A549 (cell line): Measurements from ENCODE around the gene NCEH1. TPM values are rescaled to one million over a fixed set of nuclear protein-coding genes. Genes with fewer than 3 reads are reported as not detected.
A peak's percentile ranks its signal among the peaks of the same experiment; 100 is the strongest.

ENCODE experiments used
- ATAC-seq, 2 experiments: fragments of 200-7000 bp in 1 of 2; fragments of >200 bp in 1 of 2; cut with Nextera tagmentation in 1 of 2; cut with Tn5 transposase in 1 of 2; 3 replicates each; pipeline versions ENCODE4 v1.8.0 to v1.9.1; 2018 to 2020; ENCODE audit warnings: mild to moderate bottlenecking in 1 of 2, moderate library complexity in 1 of 2
- CTCF ChIA-PET: fragments of 300-600 bp; sonication (Branson Sonifier 250); formaldehyde crosslinking; extraction: SDS; loops from one replicate; lab custom pipeline; 2021; ENCODE audit warnings: antibody characterized with exemption, inconsistent platforms; lab: Yijun Ruan, JAX
- POLR2A ChIA-PET: fragments of 350-600 bp; formaldehyde crosslinking; extraction: SDS; loops from one replicate; lab custom pipeline; 2021; ENCODE audit warnings: antibody characterized with exemption, inconsistent platforms; lab: Yijun Ruan, JAX
- DNase-seq, 2 experiments: peaks; one replicate each; pipeline versions ENCODE4 v3.0.0 to v3.0.0-alpha.2; 2011 to 2016; ENCODE audit warnings: low read depth in 1 of 2, low spot score in 1 of 2
- FAIRE-seq: peaks from 2 replicates; lab custom pipeline; 2011; peaks lifted over from hg19 to GRCh38; lab: Jason Lieb, UNC
- H3K27ac ChIP-seq, 2 experiments: fragments of >200 bp; sonication (Bioruptor Twin); formaldehyde crosslinking; 3 replicates each; pipeline ENCODE4 v1.5.1; 2016 to 2017
- H3K4me1 ChIP-seq: fragments of >200 bp; sonication (Bioruptor Twin); formaldehyde crosslinking; 3 replicates; pipeline ENCODE4 v1.6.1; 2016
- H3K4me2 ChIP-seq: fragments of >200 bp; sonication (Bioruptor Twin); formaldehyde crosslinking; 3 replicates; pipeline ENCODE4 v1.6.1; 2016
- H3K4me3 ChIP-seq: fragments of >200 bp; sonication (Bioruptor Twin); formaldehyde crosslinking; 3 replicates; pipeline ENCODE4 v1.5.1; 2016
- H3K9me3 ChIP-seq: fragments of >200 bp; sonication (Bioruptor Twin); formaldehyde crosslinking; 3 replicates; pipeline ENCODE4 v1.6.1; 2016
- ATOH8 ChIP-seq: fragments of 250-450 bp; sonication (Bioruptor Pico); IDR thresholded peaks from 2 replicates; pipeline ENCODE4 v1.5.0; 2020; ENCODE audit warnings: low read depth, mild to moderate bottlenecking, moderate library complexity
- BHLHE40 ChIP-seq: IDR thresholded peaks from 2 replicates; pipeline ENCODE4 v1.6.1; 2012; ENCODE audit warnings: low read depth, low read length, inconsistent platforms
- CBX2 ChIP-seq: fragments of 200-600 bp; sonication (generic); IDR thresholded peaks from 2 replicates; pipeline ENCODE4 v1.6.1; 2016; ENCODE audit warnings: low read depth, mild to moderate bottlenecking, borderline replicate concordance
- CBX8 ChIP-seq: fragments of 200-600 bp; sonication (generic); IDR thresholded peaks from 2 replicates; pipeline ENCODE4 v1.6.1; 2016
- CHD2 ChIP-seq: fragments of 150-350 bp; IDR thresholded peaks from 2 replicates; pipeline ENCODE4 v1.6.1; 2014; ENCODE audit warnings: low read length; ENCODE audit not compliant: partially characterized antibody
- CHD4 ChIP-seq: fragments of 200-600 bp; sonication (generic); IDR thresholded peaks from 2 replicates; pipeline ENCODE4 v1.6.1; 2016; ENCODE audit warnings: antibody characterized with exemption, mild to moderate bottlenecking, borderline replicate concordance
- E2F6 ChIP-seq: IDR thresholded peaks from 2 replicates; pipeline ENCODE4 v1.6.1; 2012; ENCODE audit warnings: low read depth, borderline replicate concordance
- EHF ChIP-seq: fragments of 250-450 bp; sonication (Bioruptor Pico); IDR thresholded peaks from 2 replicates; pipeline ENCODE4 v1.5.0; 2020; ENCODE audit warnings: mild to moderate bottlenecking
- EP300 ChIP-seq, 2 experiments: fragments of >200 bp; sonication (Bioruptor Twin); formaldehyde crosslinking; IDR thresholded peaks; 2 replicates in 1 of 2; 3 replicates in 1 of 2; pipeline ENCODE4 v1.6.1; 2016 to 2017
- ESRRA ChIP-seq: fragments of 150-350 bp; IDR thresholded peaks from 2 replicates; pipeline ENCODE4 v1.6.1; 2014; ENCODE audit warnings: mild to moderate bottlenecking, low read length, borderline replicate concordance
- FOSL2 ChIP-seq, 2 experiments: fragments of 450-650 bp in 1 of 2; fragments of >200 bp in 1 of 2; sonication (Bioruptor Twin) in 1 of 2; formaldehyde crosslinking; IDR thresholded peaks; 2 replicates each; pipeline versions ENCODE4 v1.5.0 to v1.6.1; 2016 to 2020; ENCODE audit warnings: mild to moderate bottlenecking in 1 of 2, moderate library complexity in 1 of 2
- GATA3 ChIP-seq: IDR thresholded peaks from 2 replicates; pipeline ENCODE4 v1.6.1; 2012; ENCODE audit warnings: borderline replicate concordance
- HES2 ChIP-seq: fragments of >200 bp; sonication (Bioruptor Twin); formaldehyde crosslinking; IDR thresholded peaks from 2 replicates; pipeline ENCODE4 v1.6.1; 2016
- JUN ChIP-seq, 2 experiments: fragments of >200 bp; sonication (Bioruptor Twin); formaldehyde crosslinking; IDR thresholded peaks; 2 replicates in 1 of 2; 3 replicates in 1 of 2; pipeline ENCODE4 v1.6.1; 2016 to 2017
- KDM5A ChIP-seq: fragments of 200-600 bp; sonication (generic); IDR thresholded peaks from 2 replicates; pipeline ENCODE4 v1.6.1; 2016; ENCODE audit warnings: antibody characterized with exemption, mild to moderate bottlenecking
- MAFK ChIP-seq: fragments of 450-650 bp; IDR thresholded peaks from 2 replicates; pipeline ENCODE4 v1.6.1; 2014; ENCODE audit not compliant: partially characterized antibody
- MAX ChIP-seq: IDR thresholded peaks from 2 replicates; pipeline ENCODE4 v1.6.1; 2012
- PHF8 ChIP-seq: fragments of 200-600 bp; sonication (generic); IDR thresholded peaks from 2 replicates; pipeline ENCODE4 v1.6.1; 2016; ENCODE audit warnings: low read depth, mild to moderate bottlenecking, antibody characterized with exemption, moderate library complexity, borderline replicate concordance
- POLR2AphosphoS2 ChIP-seq: conservative IDR thresholded peaks from 2 replicates; pipeline ENCODE4 v1.6.1; 2012; ENCODE audit warnings: low read length, improper control_type of control experiment, inconsistent platforms
- REST ChIP-seq: fragments of 200-600 bp; sonication (generic); IDR thresholded peaks from 2 replicates; pipeline ENCODE4 v1.6.1; 2016; ENCODE audit warnings: antibody characterized with exemption, mild to moderate bottlenecking, moderate library complexity
- RFX5 ChIP-seq: fragments of 450-650 bp; IDR thresholded peaks from 2 replicates; pipeline ENCODE4 v1.7.1; 2014; ENCODE audit warnings: antibody characterized with exemption, mild to moderate bottlenecking, moderate library complexity
- RNF2 ChIP-seq: fragments of 200-600 bp; sonication (generic); IDR thresholded peaks from 2 replicates; pipeline ENCODE4 v1.6.1; 2016; ENCODE audit warnings: low read depth, mild to moderate bottlenecking, antibody characterized with exemption, moderate library complexity, borderline replicate concordance
- SMC3 ChIP-seq: fragments of >200 bp; sonication (Bioruptor Twin); formaldehyde crosslinking; IDR thresholded peaks from 3 replicates; pipeline ENCODE4 v1.6.1; 2018; ENCODE audit warnings: inconsistent platforms
- TP53 ChIP-seq: fragments of 250-450 bp; sonication (Bioruptor Pico); IDR thresholded peaks from 2 replicates; pipeline ENCODE4 v1.5.0; 2021; ENCODE audit warnings: mild to moderate bottlenecking, moderate library complexity
- ZC3H11A ChIP-seq: fragments of 450-650 bp; IDR thresholded peaks from 2 replicates; pipeline ENCODE4 v1.6.1; 2014; ENCODE audit warnings: antibody characterized with exemption, mild to moderate bottlenecking
- ZNF302 ChIP-seq: fragments of 250-450 bp; sonication (Bioruptor Pico); IDR thresholded peaks from 2 replicates; pipeline ENCODE4 v1.9.0; 2021; ENCODE audit warnings: inconsistent platforms, mild to moderate bottlenecking, moderate library complexity
- WGBS: methylation state at CpG from one replicate; pipeline ENCODE4 v1.1.6; 2017; ENCODE audit errors: missing lambda C conversion rate; 5-methylcytosine and 5-hydroxymethylcytosine counted together
- polyA plus RNA-seq, 4 experiments: library from polyadenylated mRNA; depleted of rRNA in 3 of 4; stranded (reverse); fragments of >200 nt; fragmentation: RNase III in 1 of 4; extraction: RNeasy Plus Mini Kit Qiagen cat#74134 plus additional on column Dnase treatment in 1 of 4; gene quantifications; 2 replicates in 3 of 4; 3 replicates in 1 of 4; pipeline ENCODE4 v1.2.3, GENCODE V29; 2011 to 2017

The NCEH1 gene
- polyA plus RNA-seq, 2 of the 4 experiments (the other 2 are of a cell fraction), result 21.4 to 33.2 TPM

- H3K9me3 ChIP-seq, result no peaks in the 10 kb centered on the region
- no peak for TF ChIP-seq PHF8
- no peak for TF ChIP-seq ZC3H11A
- TF ChIP-seq EP300 (IDR thresholded peaks at IDR 0.05), result no peak
- TF ChIP-seq JUN (IDR thresholded peaks at IDR 0.05), result no peak
- TF ChIP-seq POLR2AphosphoS2, result no peak
- TF ChIP-seq FOSL2 (IDR thresholded peaks at IDR 0.05), result no peak
- TF ChIP-seq FOSL2 (CRISPR knock-in tag; IDR thresholded peaks at IDR 0.05), result no peak
- no peak for TF ChIP-seq CHD2
- no peak for TF ChIP-seq TP53
- no peak for TF ChIP-seq ATOH8 (CRISPR knock-in tag)
- no peak for TF ChIP-seq ZNF302 (CRISPR knock-in tag)
- no peak for TF ChIP-seq RFX5
- TF ChIP-seq, all 56 proteins: peak for 0
- CTCF ChIA-PET, result interaction anchor here (0.9 to 2.5 kb wide), 2 partner anchors 16 to 18 kb away, joined by 4 to 7 read pairs; no protein-coding TSS in a partner anchor
- POLR2A ChIA-PET, result no interaction called here
- 96% methylated on average over 1 of the region's 1 CpG for WGBS
- Histone ChIP-seq H3K4me1 (peaks cover 26% of the 10 kb centered on the region), H3K4me2 (peak overlapping the region; percentile 16; the same call in 1 of the 3 replicates), H3K27ac (no peak overlapping the region), H3K4me3 (no peak overlapping the region)
- FAIRE-seq (no peak), ATAC-seq (no peak), DNase-seq (no peak)
These were observed 19.9 kb downstream of the NCEH1 start for GRCh38 chr3:172690936-172691335.

- no peak for TF ChIP-seq MAX
- TF ChIP-seq KDM5A, result no peak
- TF ChIP-seq ZNF302 (CRISPR knock-in tag), result no peak
- no peak for TF ChIP-seq REST
- no peak for TF ChIP-seq RFX5
- TF ChIP-seq E2F6, result no peak
- no peak for TF ChIP-seq CHD4
- TF ChIP-seq CBX2, result no peak
- no peak for TF ChIP-seq GATA3
- no peak for TF ChIP-seq HES2
- TF ChIP-seq RNF2, result no peak
- no peak for TF ChIP-seq BHLHE40
- TF ChIP-seq SMC3, result no peak
- no peak for TF ChIP-seq ESRRA
- TF ChIP-seq FOSL2 (IDR thresholded peaks at IDR 0.05), result no peak
- no peak for TF ChIP-seq FOSL2 (CRISPR knock-in tag; IDR thresholded peaks at IDR 0.05)
- no peak for TF ChIP-seq EHF (CRISPR knock-in tag)
- no peak for TF ChIP-seq CBX8
- no peak for TF ChIP-seq MAFK
- TF ChIP-seq ZC3H11A, result no peak
- ChIA-PET POLR2A (no interaction called here), CTCF (interaction anchor here (0.8 to 2.0 kb wide), 3 partner anchors 21 to 66 kb away, joined by 3 to 5 read pairs (median 4); no protein-coding TSS in a partner anchor)
- WGBS, result 81% methylated on average over 4 of the region's 4 CpGs
- H3K4me3 ChIP-seq, result no peak overlapping the region
- H3K4me1 ChIP-seq, result peaks cover 38% of the 10 kb centered on the region
- FAIRE-seq, result no peak
- ATAC-seq, result peak in 1 of 2 experiments; percentile 61; a peak in 3 of 6 replicates
- no peaks in the 10 kb centered on the region for H3K9me3 ChIP-seq
- no peak for DNase-seq
- H3K27ac ChIP-seq, result no peak overlapping the region
- H3K4me2 ChIP-seq, result no peak overlapping the region; the same call in 2 of the 3 replicates
These were observed 22.3 kb downstream of the NCEH1 start for GRCh38 chr3:172688588-172688987.
